ENCODE data around the gene PLAAT3.

Gene PLAAT3

DNA sequence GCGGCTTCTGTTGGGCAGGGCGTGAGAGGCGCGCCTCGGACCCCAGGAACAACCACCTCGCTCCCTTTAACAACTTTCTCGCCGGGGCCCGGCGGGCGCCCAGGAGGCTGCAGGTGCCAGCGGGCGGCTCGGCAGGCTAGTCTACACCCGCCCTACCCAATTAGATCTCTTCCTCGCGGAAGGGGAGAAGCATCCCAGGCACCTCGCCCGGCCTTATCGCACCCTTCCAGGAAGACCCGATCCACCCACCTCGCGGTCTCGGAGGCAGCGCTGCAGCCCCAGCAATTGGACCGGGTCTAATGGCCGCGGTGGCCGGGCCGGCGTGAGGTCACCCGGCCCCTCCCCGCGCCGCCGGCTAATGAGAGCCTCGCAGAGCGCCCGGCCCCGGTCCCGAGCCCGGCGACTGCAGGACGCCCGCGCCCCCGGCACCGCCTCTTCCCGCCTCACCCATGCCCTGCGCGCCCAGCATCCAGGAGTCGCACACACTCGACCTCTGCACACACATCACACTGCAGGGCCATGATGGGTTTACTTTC lies at the start of gene PLAAT3:
TSS of gene PLAAT3 (minus strand) at position 298 of the 536 bp plus-strand sequence. CDS start 419 bp downstream, outside the sequence.
- Histone ChIP-seq H3K27ac (ENCODE audit: low read length) (no peak within 1 kb of the TSS), H3K4me1 (ENCODE audit: insufficient read depth, low read length) (no peaks in the 10 kb centered on the region), H3K4me2 (ENCODE audit: insufficient read depth, low read length) (no peak within 1 kb of the TSS), H3K4me3 (ENCODE audit: low read depth in 1 of 2, low read length in 2 of 2) (no peak within 1 kb of the TSS), H3K27me3 (ENCODE audit: insufficient read depth, low read length, poor library complexity) (no peaks in the 10 kb centered on the region), H3K79me2 (ENCODE audit: insufficient read depth, low read length) (no peaks in the 10 kb centered on the region), H3K9ac (ENCODE audit: low read depth, low read length) (no peak within 1 kb of the TSS), H3K36me3 (ENCODE audit: insufficient read depth, low read length) (no peaks in the 10 kb centered on the region), H2AFZ (ENCODE audit: low read depth, low read length) (no peak within 1 kb of the TSS), H4K20me1 (ENCODE audit: insufficient read depth, low read length) (no peaks in the 10 kb centered on the region), H3K9me3 (ENCODE audit: insufficient read depth, low read length, severe bottlenecking) (no peaks in the 10 kb centered on the region)
- no peak for ATAC-seq (ENCODE audit: insufficient read depth, low read depth)
- no peak for DNase-seq
- no peak for TF ChIP-seq EZH2 (IDR thresholded peaks at IDR 0.05; ENCODE audit: borderline replicate concordance, low read depth, low read length, severe bottlenecking)
- TF ChIP-seq, protein P1, sequence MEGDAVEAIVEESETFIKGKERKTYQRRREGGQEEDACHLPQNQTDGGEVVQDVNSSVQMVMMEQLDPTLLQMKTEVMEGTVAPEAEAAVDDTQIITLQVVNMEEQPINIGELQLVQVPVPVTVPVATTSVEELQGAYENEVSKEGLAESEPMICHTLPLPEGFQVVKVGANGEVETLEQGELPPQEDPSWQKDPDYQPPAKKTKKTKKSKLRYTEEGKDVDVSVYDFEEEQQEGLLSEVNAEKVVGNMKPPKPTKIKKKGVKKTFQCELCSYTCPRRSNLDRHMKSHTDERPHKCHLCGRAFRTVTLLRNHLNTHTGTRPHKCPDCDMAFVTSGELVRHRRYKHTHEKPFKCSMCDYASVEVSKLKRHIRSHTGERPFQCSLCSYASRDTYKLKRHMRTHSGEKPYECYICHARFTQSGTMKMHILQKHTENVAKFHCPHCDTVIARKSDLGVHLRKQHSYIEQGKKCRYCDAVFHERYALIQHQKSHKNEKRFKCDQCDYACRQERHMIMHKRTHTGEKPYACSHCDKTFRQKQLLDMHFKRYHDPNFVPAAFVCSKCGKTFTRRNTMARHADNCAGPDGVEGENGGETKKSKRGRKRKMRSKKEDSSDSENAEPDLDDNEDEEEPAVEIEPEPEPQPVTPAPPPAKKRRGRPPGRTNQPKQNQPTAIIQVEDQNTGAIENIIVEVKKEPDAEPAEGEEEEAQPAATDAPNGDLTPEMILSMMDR (IDR thresholded peaks at IDR 0.05; ENCODE audit: borderline replicate concordance, extremely low read depth, low read length, poor library complexity, severe bottlenecking): no peak

DNA sequence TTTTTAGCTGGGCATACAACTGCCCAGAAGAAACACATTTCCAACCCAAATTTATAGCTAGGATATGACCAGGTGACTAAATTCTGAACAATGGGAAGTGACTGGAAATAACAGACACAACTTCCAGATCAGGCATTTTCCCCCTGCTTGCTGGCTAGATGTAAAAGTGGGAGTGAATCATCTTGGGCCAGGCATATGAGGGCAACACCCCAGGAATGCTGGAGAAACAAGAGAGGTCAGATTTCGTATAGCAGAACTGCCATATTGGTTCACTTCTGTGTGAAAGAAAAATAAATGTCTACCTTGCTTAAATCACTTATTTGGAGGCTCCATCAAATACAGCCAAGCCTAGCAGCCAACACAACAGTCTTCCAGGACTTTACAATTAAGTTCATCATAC lies 49.6 kb upstream of the PLAAT3 start:
- peaks cover 33% of the 10 kb centered on the region for H3K36me3 ChIP-seq (ENCODE audit: insufficient read depth, low read length)
- ATAC-seq (ENCODE audit: insufficient read depth, low read depth) (no peak), DNase-seq (no peak)
- peaks cover 84% of the 10 kb centered on the region for H4K20me1 ChIP-seq (ENCODE audit: insufficient read depth, low read length)
- no peaks in the 10 kb centered on the region for H3K9me3 ChIP-seq (ENCODE audit: insufficient read depth, low read length, severe bottlenecking)
- TF ChIP-seq, protein P1 (IDR thresholded peaks at IDR 0.05; ENCODE audit: borderline replicate concordance, extremely low read depth, low read length, poor library complexity, severe bottlenecking): no peak
- no peak for TF ChIP-seq EZH2 (IDR thresholded peaks at IDR 0.05; ENCODE audit: borderline replicate concordance, low read depth, low read length, severe bottlenecking)
- H3K4me3 ChIP-seq (ENCODE audit: low read depth in 1 of 2, low read length in 2 of 2): no peak overlapping the region
- H3K9ac ChIP-seq (ENCODE audit: low read depth, low read length): no peak overlapping the region
- H3K79me2 ChIP-seq (ENCODE audit: insufficient read depth, low read length): peaks cover 99% of the 10 kb centered on the region
- no peak overlapping the region for H2AFZ ChIP-seq (ENCODE audit: low read depth, low read length)
- H3K4me1 ChIP-seq (ENCODE audit: insufficient read depth, low read length): peaks cover 12% of the 10 kb centered on the region
- H3K4me2 ChIP-seq (ENCODE audit: insufficient read depth, low read length): no peak overlapping the region
- no peaks in the 10 kb centered on the region for H3K27me3 ChIP-seq (ENCODE audit: insufficient read depth, low read length, poor library complexity)
- no peak overlapping the region for H3K27ac ChIP-seq (ENCODE audit: low read length)

DNA sequence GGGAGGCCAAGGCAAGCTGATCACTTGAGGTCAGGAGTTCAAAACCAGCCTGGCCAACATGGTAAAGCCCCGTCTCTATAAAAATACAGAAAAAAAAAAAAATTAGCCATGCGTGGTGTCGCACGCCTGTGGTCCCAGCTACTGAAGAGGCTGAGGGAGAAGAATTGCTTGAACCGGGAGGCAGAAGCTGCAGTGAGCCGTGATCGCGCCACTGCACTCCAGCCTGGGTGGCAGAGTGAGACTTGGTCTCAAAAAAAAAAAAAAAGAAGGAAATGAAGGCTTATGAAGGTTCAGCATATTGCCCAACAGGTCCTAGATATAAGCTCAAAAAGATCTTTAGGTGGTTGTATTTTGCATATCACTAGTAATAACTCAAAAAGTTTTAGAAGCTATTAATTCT lies 46.7 kb upstream of the PLAAT3 start:
- H3K9ac ChIP-seq (ENCODE audit: low read depth, low read length): no peak overlapping the region
- no peak for TF ChIP-seq EZH2 (IDR thresholded peaks at IDR 0.05; ENCODE audit: borderline replicate concordance, low read depth, low read length, severe bottlenecking)
- TF ChIP-seq, protein P1 (IDR thresholded peaks at IDR 0.05; ENCODE audit: borderline replicate concordance, extremely low read depth, low read length, poor library complexity, severe bottlenecking): no peak
- no peaks in the 10 kb centered on the region for H3K27me3 ChIP-seq (ENCODE audit: insufficient read depth, low read length, poor library complexity)
- no peak for ATAC-seq (ENCODE audit: insufficient read depth, low read depth)
- peaks cover 70% of the 10 kb centered on the region for H4K20me1 ChIP-seq (ENCODE audit: insufficient read depth, low read length)
- DNase-seq: no peak
- H3K4me2 ChIP-seq (ENCODE audit: insufficient read depth, low read length): no peak overlapping the region
- no peak overlapping the region for H3K27ac ChIP-seq (ENCODE audit: low read length)
- H3K4me1 ChIP-seq (ENCODE audit: insufficient read depth, low read length): no peaks in the 10 kb centered on the region; the same call in 1 of the 2 replicates
- no peak overlapping the region for H3K4me3 ChIP-seq (ENCODE audit: low read depth in 1 of 2, low read length in 2 of 2)
- H3K9me3 ChIP-seq (ENCODE audit: insufficient read depth, low read length, severe bottlenecking): no peaks in the 10 kb centered on the region
- H2AFZ ChIP-seq (ENCODE audit: low read depth, low read length): no peak overlapping the region
- H3K36me3 ChIP-seq (ENCODE audit: insufficient read depth, low read length): peaks cover 41% of the 10 kb centered on the region
- H3K79me2 ChIP-seq (ENCODE audit: insufficient read depth, low read length): peaks cover 97% of the 10 kb centered on the region
